ENCODE measurements around the gene FOLR1. TPM values are rescaled to one million over a fixed set of nuclear protein-coding genes. Genes with fewer than 3 reads are reported as not detected.

FOLR1 gene
- polyA plus RNA-seq, 10 donors, result 2.2 to 6.8 (median 3.5) TPM

- no peak for DNase-seq
These were observed 42.5 kb downstream of the FOLR1 start for GRCh38 chr11:72234514-72234830.

GRCh38 chr11:72234920-72235319, 43.0 kb downstream of the FOLR1 start:
- DNase-seq, result no peak

GRCh38 chr11:72235351-72236057, 43.6 kb downstream of the FOLR1 start:
- DNase-seq, result no peak

- no peak for DNase-seq
These were observed 44.2 kb downstream of the FOLR1 start for GRCh38 chr11:72236083-72236697.

GRCh38 chr11:72236774-72237111, 44.8 kb downstream of the FOLR1 start:
- DNase-seq, result no peak

- DNase-seq, result no peak
These were observed 45.4 kb downstream of the FOLR1 start for GRCh38 chr11:72237112-72237931.

- DNase-seq, result peak in 2 of 3 donors; percentile 30 to 57
These were observed 46.1 kb downstream of the FOLR1 start for GRCh38 chr11:72238040-72238450.

- no peak for DNase-seq
These were observed 46.8 kb downstream of the FOLR1 start for GRCh38 chr11:72238492-72239312.

GRCh38 chr11:72239313-72239848, 47.4 kb downstream of the FOLR1 start:
- peak in 2 of 3 donors; percentile 28 to 61 for DNase-seq

- peak in 2 of 3 donors; percentile 55 to 73 for DNase-seq
These were observed 48.0 kb downstream of the FOLR1 start for GRCh38 chr11:72239849-72240460.

- DNase-seq, result peak in 1 of 3 donors; percentile 62
These were observed 48.7 kb downstream of the FOLR1 start for GRCh38 chr11:72240461-72241290.

- no peak for DNase-seq
These were observed 49.4 kb downstream of the FOLR1 start for GRCh38 chr11:72241291-72241781.

GRCh38 chr11:72242141-72242540, 50.2 kb downstream of the FOLR1 start:
- DNase-seq, result no peak

GRCh38 chr11:72243173-72244059, 51.5 kb downstream of the FOLR1 start:
- no peak for DNase-seq

GRCh38 chr11:72244060-72244360, 52.1 kb downstream of the FOLR1 start, which contains the start of gene PHOX2A:
Gene PHOX2A (minus strand): TSS chr11:72244176. CDS start chr11:72244004, 172 bp downstream.
- DNase-seq, result no peak

- DNase-seq, result peak in 1 of 3 donors; percentile 35
These were observed 52.7 kb downstream of the FOLR1 start for GRCh38 chr11:72244361-72245262.

- DNase-seq, result no peak
These were observed 53.4 kb downstream of the FOLR1 start for GRCh38 chr11:72245263-72245816.

All from muscle of back (tissue), 11 donors.